Measurements from ENCODE around the gene MGAT3. TPM values are rescaled to one million over a fixed set of nuclear protein-coding genes. Genes with fewer than 3 reads are reported as not detected.
A peak's percentile ranks its signal among the peaks of the same experiment; 100 is the strongest.

MGAT3 gene
- total and polyA plus RNA-seq, 2 of the 13 experiments (the other 11 are each of a cell fraction or from before 2014, with no cell fraction given) = 0.11 to 0.15 TPM

- TF ChIP-seq, protein P1, sequence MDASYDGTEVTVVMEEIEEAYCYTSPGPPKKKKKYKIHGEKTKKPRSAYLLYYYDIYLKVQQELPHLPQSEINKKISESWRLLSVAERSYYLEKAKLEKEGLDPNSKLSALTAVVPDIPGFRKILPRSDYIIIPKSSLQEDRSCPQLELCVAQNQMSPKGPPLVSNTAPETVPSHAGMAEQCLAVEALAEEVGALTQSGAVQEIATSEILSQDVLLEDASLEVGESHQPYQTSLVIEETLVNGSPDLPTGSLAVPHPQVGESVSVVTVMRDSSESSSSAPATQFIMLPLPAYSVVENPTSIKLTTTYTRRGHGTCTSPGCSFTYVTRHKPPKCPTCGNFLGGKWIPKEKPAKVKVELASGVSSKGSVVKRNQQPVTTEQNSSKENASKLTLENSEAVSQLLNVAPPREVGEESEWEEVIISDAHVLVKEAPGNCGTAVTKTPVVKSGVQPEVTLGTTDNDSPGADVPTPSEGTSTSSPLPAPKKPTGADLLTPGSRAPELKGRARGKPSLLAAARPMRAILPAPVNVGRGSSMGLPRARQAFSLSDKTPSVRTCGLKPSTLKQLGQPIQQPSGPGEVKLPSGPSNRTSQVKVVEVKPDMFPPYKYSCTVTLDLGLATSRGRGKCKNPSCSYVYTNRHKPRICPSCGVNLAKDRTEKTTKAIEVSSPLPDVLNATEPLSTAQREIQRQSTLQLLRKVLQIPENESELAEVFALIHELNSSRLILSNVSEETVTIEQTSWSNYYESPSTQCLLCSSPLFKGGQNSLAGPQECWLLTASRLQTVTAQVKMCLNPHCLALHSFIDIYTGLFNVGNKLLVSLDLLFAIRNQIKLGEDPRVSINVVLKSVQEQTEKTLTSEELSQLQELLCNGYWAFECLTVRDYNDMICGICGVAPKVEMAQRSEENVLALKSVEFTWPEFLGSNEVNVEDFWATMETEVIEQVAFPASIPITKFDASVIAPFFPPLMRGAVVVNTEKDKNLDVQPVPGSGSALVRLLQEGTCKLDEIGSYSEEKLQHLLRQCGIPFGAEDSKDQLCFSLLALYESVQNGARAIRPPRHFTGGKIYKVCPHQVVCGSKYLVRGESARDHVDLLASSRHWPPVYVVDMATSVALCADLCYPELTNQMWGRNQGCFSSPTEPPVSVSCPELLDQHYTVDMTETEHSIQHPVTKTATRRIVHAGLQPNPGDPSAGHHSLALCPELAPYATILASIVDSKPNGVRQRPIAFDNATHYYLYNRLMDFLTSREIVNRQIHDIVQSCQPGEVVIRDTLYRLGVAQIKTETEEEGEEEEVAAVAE (CRISPR knock-in tag; IDR thresholded peaks at IDR 0.05; ENCODE audit: borderline replicate concordance) = peak; percentile 89; the same call in 1 of the 2 replicates
- TF ChIP-seq, protein P2, sequence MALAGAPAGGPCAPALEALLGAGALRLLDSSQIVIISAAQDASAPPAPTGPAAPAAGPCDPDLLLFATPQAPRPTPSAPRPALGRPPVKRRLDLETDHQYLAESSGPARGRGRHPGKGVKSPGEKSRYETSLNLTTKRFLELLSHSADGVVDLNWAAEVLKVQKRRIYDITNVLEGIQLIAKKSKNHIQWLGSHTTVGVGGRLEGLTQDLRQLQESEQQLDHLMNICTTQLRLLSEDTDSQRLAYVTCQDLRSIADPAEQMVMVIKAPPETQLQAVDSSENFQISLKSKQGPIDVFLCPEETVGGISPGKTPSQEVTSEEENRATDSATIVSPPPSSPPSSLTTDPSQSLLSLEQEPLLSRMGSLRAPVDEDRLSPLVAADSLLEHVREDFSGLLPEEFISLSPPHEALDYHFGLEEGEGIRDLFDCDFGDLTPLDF (CRISPR knock-in tag; IDR thresholded peaks at IDR 0.05) = no peak; the same call in 1 of the 2 replicates
- TF ChIP-seq ZNF660 (CRISPR knock-in tag; IDR thresholded peaks at IDR 0.05; ENCODE audit: borderline replicate concordance, low read depth) (no peak), KDM2A (CRISPR knock-in tag; IDR thresholded peaks at IDR 0.05; ENCODE audit: borderline replicate concordance, low read depth) (peak; percentile 88), SMC3 (IDR thresholded peaks at IDR 0.05; ENCODE audit: low read length) (no peak), ISX (CRISPR knock-in tag; conservative IDR thresholded peaks at IDR 0.05) (no peak), ZNF350 (CRISPR knock-in tag; IDR thresholded peaks at IDR 0.05; ENCODE audit: borderline replicate concordance, low read depth) (peak; percentile 76), MBNL3 (CRISPR knock-in tag; conservative IDR thresholded peaks at IDR 0.05) (no peak), PHF5A (CRISPR knock-in tag; IDR thresholded peaks at IDR 0.05; ENCODE audit: low read depth, unreplicated experiment) (no peak), TAF1 (CRISPR knock-in tag; IDR thresholded peaks at IDR 0.05) (peak; percentile 84), ZBTB33 (CRISPR knock-in tag; IDR thresholded peaks at IDR 0.05) (no peak; the same call in 1 of the 2 replicates), ZNF781 (CRISPR knock-in tag; IDR thresholded peaks at IDR 0.05; ENCODE audit: borderline replicate concordance, not compliant biosample characterization) (no peak), SPEN (CRISPR knock-in tag; IDR thresholded peaks at IDR 0.05; ENCODE audit: low read depth) (peak; percentile 84), FOXO1 (CRISPR knock-in tag; IDR thresholded peaks at IDR 0.05) (peak; percentile 75), ZNF441 (CRISPR knock-in tag; IDR thresholded peaks at IDR 0.05; ENCODE audit: borderline replicate concordance) (no peak), ZKSCAN1 (IDR thresholded peaks at IDR 0.05; ENCODE audit: low read length) (no peak), FIP1L1 (IDR thresholded peaks at IDR 0.05; ENCODE audit: borderline replicate concordance, insufficient read depth, low read depth, low read length) (no peak), ZMYM3 (CRISPR knock-in tag; IDR thresholded peaks at IDR 0.05) (no peak), HDAC6 (IDR thresholded peaks at IDR 0.05; ENCODE audit: low read depth, low read length) (no peak), THAP11 (CRISPR knock-in tag; IDR thresholded peaks at IDR 0.05) (peak; percentile 94)
- TF ChIP-seq, protein P3, sequence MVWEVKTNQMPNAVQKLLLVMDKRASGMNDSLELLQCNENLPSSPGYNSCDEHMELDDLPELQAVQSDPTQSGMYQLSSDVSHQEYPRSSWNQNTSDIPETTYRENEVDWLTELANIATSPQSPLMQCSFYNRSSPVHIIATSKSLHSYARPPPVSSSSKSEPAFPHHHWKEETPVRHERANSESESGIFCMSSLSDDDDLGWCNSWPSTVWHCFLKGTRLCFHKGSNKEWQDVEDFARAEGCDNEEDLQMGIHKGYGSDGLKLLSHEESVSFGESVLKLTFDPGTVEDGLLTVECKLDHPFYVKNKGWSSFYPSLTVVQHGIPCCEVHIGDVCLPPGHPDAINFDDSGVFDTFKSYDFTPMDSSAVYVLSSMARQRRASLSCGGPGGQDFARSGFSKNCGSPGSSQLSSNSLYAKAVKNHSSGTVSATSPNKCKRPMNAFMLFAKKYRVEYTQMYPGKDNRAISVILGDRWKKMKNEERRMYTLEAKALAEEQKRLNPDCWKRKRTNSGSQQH (CRISPR knock-in tag; IDR thresholded peaks at IDR 0.05; ENCODE audit: low read depth) = 0 out of 2 replicates have a peak, but pooled peaks have one; percentile 60
These were observed 45.4 kb downstream of the MGAT3 start, which contains the start of gene MIEF1 (continued) for GRCh38 chr22:39502109-39502788.
